ENCODE measurements around the gene CERS1.

Gene CERS1

GRCh38 chr19:18889949-18890745 lies 5.8 kb downstream of the CERS1 start:
- Histone ChIP-seq H3K9me2 (ENCODE audit: low read depth, low read length) (no peaks in the 10 kb centered on the region), H3F3A (ENCODE audit: insufficient read depth, low read length) (no peaks in the 10 kb centered on the region), H4K20me1 (ENCODE audit: insufficient read depth, low read length) (no peaks in the 10 kb centered on the region), H3K4me3 (ENCODE audit: low read depth, low read length, poor library complexity, severe bottlenecking) (no peak overlapping the region), H3K4me1 (ENCODE audit: insufficient read depth, low read length, severe bottlenecking) (no peaks in the 10 kb centered on the region), H3K9me3 (ENCODE audit: low read length) (no peaks in the 10 kb centered on the region), H3K4me2 (ENCODE audit: low read length) (no peak overlapping the region), H3K79me2 (ENCODE audit: insufficient read depth, low read length) (no peaks in the 10 kb centered on the region), H3K36me3 (ENCODE audit: insufficient read depth, low read length) (no peaks in the 10 kb centered on the region), H2AFZ (ENCODE audit: low read length) (no peak overlapping the region), H3K27me3 (ENCODE audit: insufficient read depth, low read length) (peaks cover 8% of the 10 kb centered on the region), H3K9ac (ENCODE audit: low read length) (no peak overlapping the region), H3K27ac (ENCODE audit: low read depth, low read length, poor library complexity, severe bottlenecking) (no peak overlapping the region)
- no peak for TF ChIP-seq EZH2 (IDR thresholded peaks at IDR 0.05; ENCODE audit: borderline replicate concordance, low read length)
- no peak for TF ChIP-seq CTCF (IDR thresholded peaks at IDR 0.05; ENCODE audit: low read length)

GRCh38 chr19:18886972-18887371 lies 9.0 kb downstream of the CERS1 start:
- peaks cover 8% of the 10 kb centered on the region for H3K27me3 ChIP-seq (ENCODE audit: insufficient read depth, low read length)
- H3K9ac ChIP-seq (ENCODE audit: low read length) = no peak overlapping the region
- H3K36me3 ChIP-seq (ENCODE audit: insufficient read depth, low read length) = no peaks in the 10 kb centered on the region
- H3K9me3 ChIP-seq (ENCODE audit: low read length) = no peaks in the 10 kb centered on the region
- no peaks in the 10 kb centered on the region for H3K9me2 ChIP-seq (ENCODE audit: low read depth, low read length)
- TF ChIP-seq CTCF (IDR thresholded peaks at IDR 0.05; ENCODE audit: low read length) (no peak), EZH2 (IDR thresholded peaks at IDR 0.05; ENCODE audit: borderline replicate concordance, low read length) (no peak)
- no peaks in the 10 kb centered on the region for H4K20me1 ChIP-seq (ENCODE audit: insufficient read depth, low read length)
- H3F3A ChIP-seq (ENCODE audit: insufficient read depth, low read length) = no peaks in the 10 kb centered on the region
- no peaks in the 10 kb centered on the region for H3K79me2 ChIP-seq (ENCODE audit: insufficient read depth, low read length)
- no peak overlapping the region for H3K27ac ChIP-seq (ENCODE audit: low read depth, low read length, poor library complexity, severe bottlenecking)
- H3K4me2 ChIP-seq (ENCODE audit: low read length) = no peak overlapping the region
- H3K4me3 ChIP-seq (ENCODE audit: low read depth, low read length, poor library complexity, severe bottlenecking) = no peak overlapping the region
- no peaks in the 10 kb centered on the region for H3K4me1 ChIP-seq (ENCODE audit: insufficient read depth, low read length, severe bottlenecking)
- no peak overlapping the region for H2AFZ ChIP-seq (ENCODE audit: low read length)

- H3K27ac ChIP-seq (ENCODE audit: low read depth, low read length, poor library complexity, severe bottlenecking) = no peak overlapping the region
- no peak overlapping the region for H3K4me2 ChIP-seq (ENCODE audit: low read length)
- no peak overlapping the region for H3K4me3 ChIP-seq (ENCODE audit: low read depth, low read length, poor library complexity, severe bottlenecking)
- no peaks in the 10 kb centered on the region for H3K36me3 ChIP-seq (ENCODE audit: insufficient read depth, low read length)
- no peak overlapping the region for H3K9ac ChIP-seq (ENCODE audit: low read length)
- H3K9me2 ChIP-seq (ENCODE audit: low read depth, low read length) = no peaks in the 10 kb centered on the region
- no peaks in the 10 kb centered on the region for H3K9me3 ChIP-seq (ENCODE audit: low read length)
- H2AFZ ChIP-seq (ENCODE audit: low read length) = no peak overlapping the region
- TF ChIP-seq CTCF (IDR thresholded peaks at IDR 0.05; ENCODE audit: low read length) (no peak), EZH2 (IDR thresholded peaks at IDR 0.05; ENCODE audit: borderline replicate concordance, low read length) (no peak)
- H3K4me1 ChIP-seq (ENCODE audit: insufficient read depth, low read length, severe bottlenecking) = peaks cover 6% of the 10 kb centered on the region
- H3K27me3 ChIP-seq (ENCODE audit: insufficient read depth, low read length) = peaks cover 8% of the 10 kb centered on the region
- no peaks in the 10 kb centered on the region for H3K79me2 ChIP-seq (ENCODE audit: insufficient read depth, low read length)
- no peaks in the 10 kb centered on the region for H3F3A ChIP-seq (ENCODE audit: insufficient read depth, low read length)
- no peaks in the 10 kb centered on the region for H4K20me1 ChIP-seq (ENCODE audit: insufficient read depth, low read length)
These were observed 12.2 kb downstream of the CERS1 start for GRCh38 chr19:18883526-18884304.

All from OCI-LY1 (cell line).